Measurements from ENCODE around the gene LNX2. TPM values are rescaled to one million over a fixed set of nuclear protein-coding genes. Genes with fewer than 3 reads are reported as not detected.

Gene LNX2
- total and polyA plus RNA-seq, 2 donors from 2014 or later = 5.6 to 13.8 TPM

GRCh38 chr13:27573265-27573664 is 47.1 kb downstream of the LNX2 start:
- no peak for DNase-seq
- H3K4me1 ChIP-seq (ENCODE audit: control insufficient read depth in 2 of 3, insufficient read depth in 2 of 3, low read depth in 1 of 3, low read length in 3 of 3) = no peaks in the 10 kb centered on the region

GRCh38 chr13:27572234-27572901 is 48.0 kb downstream of the LNX2 start:
- intact Hi-C loops (cut with DNase I) = no loop called here
- H3K9me3 ChIP-seq (ENCODE audit: control insufficient read depth in 2 of 3, insufficient read depth in 1 of 3, low read length in 3 of 3) = no peaks in the 10 kb centered on the region
- FAIRE-seq = no peak

More at GRCh38 chr13:27573265-27573664, 47.1 kb downstream of the LNX2 start:
- H3K9me3 ChIP-seq (ENCODE audit: control insufficient read depth in 2 of 3, insufficient read depth in 1 of 3, low read length in 3 of 3) = no peaks in the 10 kb centered on the region
- H3K9ac ChIP-seq (ENCODE audit: low read length in 3 of 3) = no peak overlapping the region
- intact Hi-C loops (cut with DNase I) = no loop called here
- no peak overlapping the region for H3K4me3 ChIP-seq (ENCODE audit: low read length in 3 of 3)
- H3K27ac ChIP-seq (ENCODE audit: low read depth in 2 of 2, low read length in 2 of 2) = no peak overlapping the region
- FAIRE-seq = no peak
- peaks cover 0 to 6% (median 2%) of the 10 kb centered on the region in 3 donors for H3K36me3 ChIP-seq (ENCODE audit: control insufficient read depth in 2 of 3, insufficient read depth in 3 of 3, low read length in 3 of 3)
- H3K27me3 ChIP-seq (ENCODE audit: control insufficient read depth, insufficient read depth, low read length) = no peaks in the 10 kb centered on the region
- TF ChIP-seq CTCF (IDR thresholded peaks at IDR 0.05; ENCODE audit: borderline replicate concordance, extremely low read depth, insufficient read depth) = no peak

GRCh38 chr13:27570906-27571305 is 49.4 kb downstream of the LNX2 start:
- intact Hi-C loops (cut with DNase I) = no loop called here
- Histone ChIP-seq H3K9me3 (ENCODE audit: control insufficient read depth in 2 of 3, insufficient read depth in 1 of 3, low read length in 3 of 3) (no peaks in the 10 kb centered on the region), H3K27ac (ENCODE audit: low read depth in 2 of 2, low read length in 2 of 2) (no peak overlapping the region), H3K36me3 (ENCODE audit: control insufficient read depth in 2 of 3, insufficient read depth in 3 of 3, low read length in 3 of 3) (peaks cover 0 to 25% (median 11%) of the 10 kb centered on the region in 3 donors), H3K4me1 (ENCODE audit: control insufficient read depth in 2 of 3, insufficient read depth in 2 of 3, low read depth in 1 of 3, low read length in 3 of 3) (no peaks in the 10 kb centered on the region), H3K4me3 (ENCODE audit: low read length in 3 of 3) (no peak overlapping the region), H3K9ac (ENCODE audit: low read length in 3 of 3) (no peak overlapping the region), H3K27me3 (ENCODE audit: control insufficient read depth, insufficient read depth, low read length) (no peaks in the 10 kb centered on the region)
- FAIRE-seq (no peak), DNase-seq (no peak)
- TF ChIP-seq CTCF (IDR thresholded peaks at IDR 0.05; ENCODE audit: borderline replicate concordance, extremely low read depth, insufficient read depth) = no peak

More at GRCh38 chr13:27572234-27572901, 48.0 kb downstream of the LNX2 start:
- no peaks in the 10 kb centered on the region for H3K27me3 ChIP-seq (ENCODE audit: control insufficient read depth, insufficient read depth, low read length)
- no peak for TF ChIP-seq CTCF (IDR thresholded peaks at IDR 0.05; ENCODE audit: borderline replicate concordance, extremely low read depth, insufficient read depth)
- DNase-seq = no peak
- H3K36me3 ChIP-seq (ENCODE audit: control insufficient read depth in 2 of 3, insufficient read depth in 3 of 3, low read length in 3 of 3) = peaks cover 0 to 12% (median 8%) of the 10 kb centered on the region in 3 donors
- H3K27ac ChIP-seq (ENCODE audit: low read depth in 2 of 2, low read length in 2 of 2) = no peak overlapping the region
- no peaks in the 10 kb centered on the region for H3K4me1 ChIP-seq (ENCODE audit: control insufficient read depth in 2 of 3, insufficient read depth in 2 of 3, low read depth in 1 of 3, low read length in 3 of 3)
- H3K4me3 ChIP-seq (ENCODE audit: low read length in 3 of 3) = no peak overlapping the region
- no peak overlapping the region for H3K9ac ChIP-seq (ENCODE audit: low read length in 3 of 3)

Measured in kidney (tissue), 14 donors.